GM19351 (cell line): ENCODE data around the gene TNFRSF14.
A peak's percentile ranks its signal among the peaks of the same experiment; 100 is the strongest.
"Not testable (repeated sequence)": the region's sequence is repeated elsewhere in the genome, so short reads cannot be mapped to it uniquely, and the experiment has no call there.

Experiments used
- ATAC-seq: cut with Tn5 transposase; IDR thresholded peaks from one replicate; pipeline ENCODE4 v1.9.1; 2021; ENCODE audit warnings: mild to moderate bottlenecking, moderate library complexity; ENCODE audit not compliant: unreplicated experiment

TNFRSF14 gene

DNA sequence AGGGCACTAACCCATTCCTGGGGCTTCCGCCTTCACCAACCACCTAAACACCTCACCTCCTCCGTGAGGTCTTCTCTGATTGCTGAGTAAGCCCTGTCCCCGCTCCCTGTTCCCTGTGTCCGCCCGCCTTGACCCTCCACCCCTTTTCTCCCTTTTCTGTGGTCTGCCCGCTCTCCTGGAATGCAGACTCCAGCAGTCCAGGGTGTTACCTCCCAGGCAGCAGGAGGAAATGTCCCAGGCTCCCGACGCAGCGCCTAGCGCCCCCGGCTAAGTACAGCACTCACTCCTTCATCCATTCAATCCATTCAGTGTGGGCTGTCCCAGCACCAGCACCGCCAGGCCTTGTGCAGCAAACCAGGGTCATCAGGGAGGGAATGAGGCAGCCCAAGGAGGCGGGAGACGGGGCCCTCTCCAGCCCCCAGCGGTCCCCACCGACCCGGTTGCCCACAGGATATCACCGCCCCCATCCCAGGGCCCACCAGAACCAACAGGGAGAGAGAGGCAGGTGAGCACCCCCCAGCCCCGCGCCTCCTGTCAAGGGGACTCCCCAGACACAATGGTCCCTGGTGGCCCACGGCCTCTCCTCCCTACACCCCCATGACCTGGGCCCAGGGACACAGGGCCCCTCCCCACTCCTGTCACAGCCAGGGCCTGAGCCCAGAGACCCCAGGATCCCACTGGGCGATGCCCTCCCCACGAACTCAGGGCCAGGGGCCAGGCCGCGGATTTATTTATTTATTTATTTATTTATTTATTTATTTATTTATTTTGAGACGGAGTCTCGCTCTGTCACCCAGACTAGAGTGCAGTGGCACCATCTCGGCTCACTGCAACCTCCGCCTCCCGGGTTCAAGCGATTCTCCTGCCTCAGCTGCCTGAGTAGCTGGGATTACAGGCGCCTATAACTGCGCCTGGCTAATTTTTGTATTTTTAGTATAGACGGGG, 10.2 kb downstream of the TNFRSF14 start:
- ATAC-seq: no peak

DNA sequence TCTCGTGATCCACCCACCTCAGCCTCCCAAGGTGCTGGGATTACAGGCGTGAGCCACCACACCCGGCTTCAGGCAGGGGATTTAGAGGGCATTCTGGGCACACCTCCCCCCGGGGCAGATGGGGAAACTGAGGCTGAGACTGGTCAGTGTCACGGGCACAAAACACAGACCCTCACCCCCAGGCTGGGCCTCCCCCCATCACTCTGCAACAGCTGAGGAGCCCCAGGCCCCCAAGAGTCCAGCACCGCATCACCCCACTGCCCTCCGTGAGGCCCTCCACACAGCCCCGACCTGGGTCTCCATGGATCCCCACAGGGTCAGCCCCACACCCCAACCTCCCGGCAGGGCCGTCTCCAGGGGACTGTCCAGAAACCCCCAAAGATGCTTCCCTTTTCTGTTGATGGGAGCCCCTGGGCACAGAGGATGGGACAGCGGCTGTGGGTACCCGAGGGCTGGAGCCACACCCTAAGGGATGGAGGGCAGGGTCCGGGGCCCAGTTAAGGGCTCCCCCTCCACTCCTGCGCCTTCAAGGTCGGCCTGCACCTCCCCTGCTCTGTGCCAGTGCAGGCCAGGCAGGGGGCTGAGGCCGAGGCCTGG, 11.0 kb downstream of the TNFRSF14 start:
- ATAC-seq: no peak

DNA sequence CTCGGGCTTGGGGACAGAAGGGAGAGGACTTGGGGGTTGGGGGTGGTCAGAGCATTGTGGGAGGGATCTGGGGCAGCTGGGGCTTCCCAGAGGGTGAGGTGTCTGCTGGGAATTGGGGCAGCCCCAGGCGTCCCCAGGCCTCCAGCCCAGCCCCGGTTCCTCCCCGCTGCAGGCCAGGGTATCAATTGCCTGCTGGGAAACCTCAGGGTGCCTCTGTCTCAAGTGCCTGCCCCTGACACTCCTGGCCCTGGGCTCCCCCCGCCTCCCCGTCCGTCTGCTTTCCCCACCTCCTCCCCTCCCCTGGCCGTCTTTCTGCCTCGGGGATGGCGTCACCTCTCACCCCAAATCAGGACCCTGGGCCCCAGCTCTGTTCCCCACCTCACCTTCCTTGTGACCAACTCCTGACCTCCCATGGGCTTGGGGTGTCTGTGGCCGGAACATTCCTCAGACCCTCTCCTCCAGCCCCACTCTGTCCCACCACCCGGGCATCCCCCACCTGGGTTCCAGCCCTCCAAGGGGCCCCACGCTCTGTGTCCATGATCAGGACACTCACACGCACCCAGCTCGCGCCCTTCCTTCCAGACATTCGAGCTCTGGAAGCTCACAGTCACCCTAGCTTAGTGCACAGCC, 12.1 kb downstream of the TNFRSF14 start:
- not testable (repeated sequence) for ATAC-seq

DNA sequence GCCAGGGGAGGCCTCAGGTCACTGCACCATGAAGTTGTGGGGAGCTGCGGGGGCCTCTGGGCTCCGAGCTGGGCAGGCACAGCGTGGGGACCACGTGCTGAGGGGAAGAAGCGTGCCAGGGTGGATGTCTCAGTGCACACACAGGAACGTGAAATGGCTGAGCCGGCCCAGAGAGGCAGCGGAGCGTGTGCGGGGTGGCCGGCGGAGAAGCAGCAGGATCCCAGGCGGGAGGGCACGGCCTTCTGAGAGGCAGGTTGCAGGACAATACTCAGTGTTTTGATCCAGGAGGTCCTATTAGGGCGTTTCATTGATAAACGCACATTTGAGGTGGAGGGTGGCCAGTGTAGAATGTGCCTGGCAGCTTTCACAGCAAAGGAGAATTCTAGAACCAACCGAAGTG, 12.9 kb downstream of the TNFRSF14 start:
- ATAC-seq: no peak

DNA sequence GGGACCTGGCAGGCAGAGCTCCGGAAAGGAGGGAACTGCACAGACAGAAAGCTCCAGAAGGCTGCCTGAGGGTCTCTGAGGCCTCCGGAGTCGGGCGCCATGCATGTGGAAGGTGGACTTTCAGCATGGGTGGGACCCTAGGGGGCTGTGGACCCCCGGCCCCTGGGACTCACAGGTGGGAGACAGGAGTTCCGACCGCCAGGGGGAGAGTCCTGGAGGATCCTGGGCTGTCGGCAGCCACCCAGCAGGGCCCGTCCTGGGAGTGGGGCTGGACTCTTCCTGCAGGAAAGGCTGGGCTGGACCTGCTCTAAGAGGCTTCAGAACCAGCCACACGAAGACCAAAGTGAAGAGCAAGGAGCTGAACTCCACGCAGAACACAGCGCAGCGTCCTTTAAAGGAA, 13.5 kb downstream of the TNFRSF14 start:
- not testable (repeated sequence) for ATAC-seq

DNA sequence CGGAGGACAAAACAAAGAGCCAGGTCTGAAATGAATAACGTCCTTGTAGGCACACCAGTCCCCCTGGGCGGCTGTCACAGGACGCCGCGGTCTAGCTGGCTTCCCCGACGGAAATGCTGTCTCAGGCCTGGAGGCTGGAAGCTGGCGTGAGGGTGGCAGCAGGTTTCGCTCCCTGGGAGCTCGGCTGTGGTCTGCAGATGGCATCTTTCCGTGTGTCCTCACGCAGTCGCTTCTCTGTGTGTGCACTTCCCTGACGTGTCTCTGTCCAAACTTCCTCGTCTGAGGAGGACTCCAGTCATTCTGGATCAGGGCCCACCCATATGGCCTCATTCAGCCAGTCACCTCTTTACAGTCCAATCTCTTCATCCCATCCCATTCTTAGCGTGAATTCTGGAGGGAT, 14.2 kb downstream of the TNFRSF14 start:
- ATAC-seq: no peak

DNA sequence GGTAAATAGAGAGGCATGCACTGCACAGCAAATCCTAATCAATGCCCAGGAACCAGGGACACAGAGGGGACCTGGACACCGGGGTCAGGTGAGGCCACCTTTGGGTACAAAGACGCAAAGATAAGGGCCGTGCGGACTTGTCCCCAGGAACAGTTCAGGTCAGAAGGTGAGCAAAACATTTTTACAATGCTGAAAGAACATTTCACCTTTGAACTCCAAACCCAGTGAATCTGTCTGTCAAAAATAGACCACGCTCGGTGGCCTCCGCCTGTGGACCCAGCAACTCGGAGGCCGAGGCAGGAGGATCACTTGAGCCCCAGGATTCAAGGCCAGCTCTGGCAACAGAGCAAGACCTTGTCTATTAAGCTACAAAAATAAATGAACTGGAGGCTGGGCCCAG, 15.2 kb downstream of the TNFRSF14 start:
- ATAC-seq: no peak

DNA sequence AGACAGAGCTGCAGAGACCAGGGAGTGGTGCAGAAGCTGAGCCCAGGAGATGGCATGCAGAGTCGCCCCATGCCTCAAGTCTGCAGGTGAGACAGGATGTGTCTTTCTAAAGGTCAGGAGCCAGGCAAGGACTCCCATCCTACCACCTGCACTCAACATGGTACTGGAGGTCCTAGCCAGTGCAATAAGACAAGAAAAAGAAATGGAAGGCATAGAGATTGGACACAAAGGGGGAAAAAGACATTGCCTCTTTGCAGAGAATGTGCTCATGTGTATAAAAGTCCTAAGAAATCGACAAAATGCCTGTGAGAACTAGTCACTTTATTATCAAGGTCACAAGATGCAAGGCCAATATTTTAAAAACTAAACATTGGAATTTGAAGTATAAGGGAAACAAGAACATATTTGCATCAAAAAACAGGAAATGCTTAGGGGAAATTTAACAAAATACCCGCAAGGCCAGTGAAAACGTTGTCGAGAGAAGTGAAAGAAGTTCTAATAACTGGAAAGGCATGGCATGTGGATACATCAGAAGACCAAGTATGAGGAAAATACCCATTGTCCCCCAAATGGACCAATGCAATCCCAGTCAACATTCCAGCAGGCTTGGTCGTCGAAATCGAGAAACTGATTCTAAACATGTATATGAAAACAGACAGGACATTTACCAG, 17.2 kb downstream of the TNFRSF14 start:
- no peak for ATAC-seq

DNA sequence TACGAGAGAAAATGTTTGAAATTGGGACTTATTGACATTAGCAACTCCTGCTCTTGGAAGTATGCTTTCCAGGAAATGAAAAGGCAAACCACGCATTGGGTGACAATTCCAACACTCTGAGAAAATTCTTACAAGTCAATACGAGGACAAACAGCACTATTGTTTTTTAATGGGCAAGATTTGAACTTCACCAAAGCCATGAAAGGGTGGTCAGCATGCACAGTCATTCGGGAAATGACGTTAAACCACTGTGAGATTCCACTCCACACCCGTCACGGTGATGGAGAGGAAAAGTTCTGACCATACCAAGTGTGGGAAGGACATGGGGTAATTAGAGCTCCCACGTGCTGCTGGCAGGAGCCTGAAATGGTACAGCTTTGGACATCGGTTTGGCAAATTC, 18.2 kb downstream of the TNFRSF14 start:
- no peak for ATAC-seq

DNA sequence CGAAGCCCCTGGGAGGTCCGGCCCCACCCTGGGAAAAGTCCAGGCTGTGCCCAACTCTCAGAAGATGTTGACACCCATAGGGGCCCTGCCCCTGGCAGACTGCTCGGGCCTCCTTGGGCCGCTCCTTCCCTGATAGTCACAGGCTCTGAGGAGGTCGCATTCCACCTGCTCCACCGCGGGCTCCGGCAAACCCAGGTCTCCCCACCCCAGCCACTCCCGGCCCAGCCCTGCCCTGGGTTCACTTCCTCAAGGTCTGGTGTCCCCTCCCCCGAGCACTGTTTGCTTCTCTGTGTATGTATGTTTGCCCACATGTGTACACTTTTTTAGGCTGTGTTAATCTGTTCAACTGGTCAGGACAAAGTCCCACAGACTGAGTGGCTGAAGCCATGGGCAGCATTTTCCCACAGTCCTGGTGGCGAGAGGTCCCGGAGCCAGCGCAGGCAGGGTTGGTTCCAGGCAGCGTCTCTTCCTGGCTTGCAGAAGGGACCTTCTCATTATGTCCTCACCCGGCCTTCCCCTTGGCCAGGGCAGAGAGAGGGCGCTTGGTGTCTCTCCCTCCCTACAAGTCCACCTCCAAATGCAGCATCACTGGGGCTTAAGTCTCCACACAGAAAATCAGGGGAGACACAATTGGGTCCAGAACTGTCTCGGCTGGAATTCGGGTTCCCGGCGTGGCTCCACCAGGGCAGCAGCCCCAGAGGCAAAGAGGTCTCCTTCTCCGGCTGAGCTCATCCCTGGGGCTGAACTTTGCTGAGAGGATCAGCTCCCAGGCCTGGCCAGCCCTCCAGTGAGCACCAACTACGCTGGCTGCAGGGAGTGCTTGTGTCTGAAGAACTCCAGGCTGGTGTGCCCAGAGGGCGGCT, 19.9 kb downstream of the TNFRSF14 start:
- no peak for ATAC-seq

DNA sequence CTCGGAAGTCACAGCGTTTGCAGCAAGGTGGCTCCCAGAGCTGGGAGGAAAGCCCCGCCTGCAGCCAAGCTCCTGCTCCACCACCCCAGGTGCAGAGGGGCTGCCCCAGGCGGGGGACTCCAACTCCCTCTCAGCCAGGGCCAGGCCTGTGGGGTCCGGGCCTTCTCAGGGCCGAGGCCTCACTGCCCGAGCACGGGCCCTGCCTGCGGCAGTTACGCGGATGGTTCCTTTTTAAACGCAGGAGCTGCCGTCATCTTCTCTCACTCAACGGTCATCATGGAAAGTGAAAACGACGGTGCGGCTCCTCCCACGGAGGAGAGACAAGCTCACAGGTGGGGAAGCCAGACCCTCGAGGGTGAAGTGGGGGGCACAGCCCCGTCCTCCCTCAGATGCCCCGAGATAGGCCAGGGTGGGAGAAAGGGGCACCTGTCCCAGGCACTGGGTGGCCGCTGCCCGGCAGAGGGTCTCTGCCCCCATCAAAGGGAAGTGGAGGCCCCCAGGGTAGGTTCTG, 21.4 kb downstream of the TNFRSF14 start:
- peak; percentile 44 for ATAC-seq

DNA sequence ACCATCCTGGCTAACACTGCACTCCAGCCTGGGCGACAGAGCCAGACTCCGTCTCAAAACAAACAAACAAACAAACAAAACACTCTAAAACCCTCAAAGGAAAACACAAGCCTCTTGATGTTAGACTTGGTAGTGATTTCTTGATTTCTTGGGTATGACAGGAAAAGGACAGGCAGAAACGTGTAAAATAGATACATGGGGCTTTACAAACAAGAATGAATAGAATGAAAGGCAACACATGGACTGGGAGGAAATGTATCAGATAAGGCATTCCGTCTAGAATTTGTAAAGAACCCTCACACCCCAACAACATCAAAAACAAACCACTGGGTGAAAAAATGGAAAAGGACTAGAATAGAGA, 22.6 kb downstream of the TNFRSF14 start:
- no peak for ATAC-seq

DNA sequence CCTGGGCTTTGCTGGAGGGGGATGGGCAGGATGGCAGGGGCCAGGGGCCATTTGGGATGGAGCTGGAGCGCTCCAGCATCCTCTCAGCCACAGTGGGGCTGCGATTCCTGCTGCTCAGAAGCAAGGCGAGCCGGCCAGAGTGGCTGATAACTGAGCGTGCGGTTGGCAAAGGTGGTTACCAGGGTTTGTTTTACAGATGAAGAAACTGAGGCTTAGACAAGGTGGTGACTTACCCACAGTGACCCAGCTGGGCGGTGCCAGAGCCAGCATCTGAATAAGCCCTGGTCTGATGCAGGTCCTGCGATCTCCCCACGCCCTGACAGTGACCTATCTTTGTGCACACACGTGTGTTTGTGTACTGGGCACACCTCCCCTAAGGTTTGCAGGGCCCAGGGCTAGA, 24.5 kb downstream of the TNFRSF14 start:
- ATAC-seq: no peak

DNA sequence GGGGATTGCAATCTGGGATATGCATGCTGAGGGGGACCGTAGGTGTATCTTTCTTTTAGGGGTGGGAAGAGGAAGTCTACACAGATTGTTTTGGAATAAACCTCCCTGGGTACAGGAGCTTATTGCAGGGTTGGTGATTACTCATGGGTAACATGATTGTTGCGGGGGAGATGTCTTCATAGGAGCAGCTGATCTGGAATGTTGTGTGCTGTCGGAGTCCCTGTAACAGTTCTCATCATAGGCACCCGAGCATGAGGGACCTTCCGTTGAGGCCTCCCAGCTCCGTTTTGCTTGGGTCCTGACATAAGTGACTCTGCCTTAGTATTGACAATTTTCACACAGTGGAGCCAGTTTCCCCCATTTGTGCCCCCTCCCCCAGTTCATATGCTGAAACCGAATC, 26.2 kb downstream of the TNFRSF14 start:
- ATAC-seq: no peak

DNA sequence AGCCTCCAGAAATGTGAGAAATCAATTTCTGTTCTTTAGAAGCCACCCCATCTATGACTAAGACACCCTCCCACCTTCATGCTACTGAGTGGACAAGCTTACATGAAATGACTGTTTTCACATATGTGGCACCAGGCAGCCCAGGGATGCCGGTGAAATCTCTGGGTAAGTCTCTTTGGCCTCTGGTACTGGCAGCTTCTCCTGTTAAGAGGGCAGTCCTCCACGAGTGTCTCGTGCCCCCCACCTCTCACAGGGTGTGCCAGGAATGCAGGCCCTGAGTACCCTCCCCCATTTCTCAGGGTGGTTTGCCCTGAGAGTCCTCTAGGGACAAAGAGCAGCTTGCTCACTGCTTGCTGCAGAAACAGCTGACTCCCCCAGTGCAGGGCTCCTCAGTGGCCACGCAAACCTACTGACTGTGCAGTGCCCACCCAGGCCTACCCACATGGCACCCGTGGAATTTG, 27.2 kb downstream of the TNFRSF14 start:
- no peak for ATAC-seq

DNA sequence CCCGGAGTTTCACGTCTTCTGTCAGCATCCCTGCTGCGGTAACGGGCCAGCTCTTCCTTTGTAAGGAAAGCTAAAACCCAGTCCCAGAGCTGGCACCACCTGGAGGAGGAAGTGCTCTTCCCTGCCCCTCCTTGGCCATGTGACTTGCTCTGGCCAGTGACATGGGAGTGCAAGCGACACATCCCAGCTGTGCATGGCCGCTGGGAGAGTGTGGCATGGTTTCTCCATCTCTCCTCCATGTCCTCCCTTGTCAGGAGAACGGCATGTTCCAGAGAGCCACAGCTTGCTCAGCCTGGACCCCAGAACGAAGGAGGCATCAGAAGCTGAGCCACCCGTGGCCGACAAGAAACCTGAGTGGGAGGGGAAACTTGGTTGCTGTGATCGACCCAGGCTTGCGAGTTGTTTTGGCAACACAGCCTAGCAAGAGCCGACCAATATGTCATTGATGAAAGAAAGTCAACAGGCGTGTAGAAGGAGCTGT, 27.7 kb downstream of the TNFRSF14 start:
- no peak for ATAC-seq

DNA sequence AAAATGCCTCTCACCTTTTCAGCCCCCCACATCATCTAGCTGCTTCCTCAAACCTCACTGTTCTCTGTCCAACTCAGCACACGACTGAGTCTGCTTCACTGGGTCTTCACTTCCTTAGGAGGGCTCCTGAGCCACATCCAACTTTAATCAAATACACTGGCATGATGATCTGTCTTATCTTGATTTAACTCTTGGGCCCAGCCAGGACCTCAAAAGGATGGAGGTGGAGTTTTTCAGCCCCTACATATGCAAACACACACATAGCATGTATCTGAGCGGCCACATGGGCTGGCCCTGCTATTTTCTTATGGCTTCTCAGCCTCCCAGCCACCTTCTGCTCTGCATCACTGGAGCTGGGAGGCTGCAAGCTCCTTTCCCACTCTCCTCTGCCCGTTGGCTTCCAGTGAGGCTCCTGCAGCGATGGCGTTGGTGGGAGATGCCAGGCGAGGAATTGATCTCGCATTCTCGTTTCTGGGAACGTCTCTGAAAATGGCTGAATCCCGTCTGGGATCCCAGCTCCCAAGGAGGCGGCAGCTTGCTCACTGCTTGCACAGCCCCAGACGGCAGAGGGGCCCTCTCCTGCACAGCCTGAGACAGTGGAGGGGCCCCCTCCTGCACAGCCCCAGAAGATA, 28.6 kb downstream of the TNFRSF14 start:
- ATAC-seq: no peak

DNA sequence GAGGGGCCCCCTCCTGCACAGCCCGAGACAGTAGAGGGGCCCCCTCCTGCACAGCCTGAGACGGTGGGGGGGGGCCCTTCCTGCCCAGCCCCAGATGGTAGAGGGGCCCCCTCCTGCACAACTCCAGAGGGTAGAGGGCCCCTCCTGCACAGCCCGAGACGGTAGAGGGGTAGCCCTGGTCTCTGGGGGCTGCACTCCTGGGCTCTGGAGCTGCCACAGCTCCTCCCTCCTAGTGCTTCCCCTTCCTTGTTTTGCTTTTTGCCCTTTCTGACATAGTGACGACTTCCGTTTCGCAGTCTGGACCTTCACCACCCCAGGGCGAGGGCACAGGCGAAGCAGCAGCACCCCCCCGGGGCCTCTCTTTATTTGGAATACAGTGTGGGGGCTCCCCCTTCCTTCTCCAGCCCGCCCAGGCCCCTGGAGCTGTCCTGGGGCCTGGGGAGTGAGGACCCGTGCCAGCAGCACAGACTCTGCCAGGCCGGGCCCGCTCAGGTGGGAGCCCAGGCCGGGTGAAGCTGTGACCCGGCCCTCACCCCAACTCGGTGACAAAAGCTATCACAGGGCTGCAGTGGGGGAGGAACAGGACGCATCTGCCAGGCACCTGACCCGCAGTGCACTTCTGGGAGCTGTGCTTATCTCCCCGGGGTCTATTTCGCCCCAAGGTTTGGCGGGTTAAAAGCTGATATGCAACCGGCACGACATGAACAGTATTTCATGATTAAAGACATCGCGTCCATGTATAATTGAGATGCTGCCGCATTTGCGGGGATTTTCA, 29.3 kb downstream of the TNFRSF14 start:
- peak; percentile 45 for ATAC-seq
